H1 (cell line): Measurements from ENCODE around the gene RETREG1. TPM values are rescaled to one million over a fixed set of nuclear protein-coding genes. Genes with fewer than 3 reads are reported as not detected.
A peak's percentile ranks its signal among the peaks of the same experiment; 100 is the strongest.

ENCODE experiments used
- CTCF ChIA-PET: fragments of 300-600 bp; sonication (Branson Sonifier 250); formaldehyde crosslinking; loops from one replicate; lab custom pipeline; 2021; ENCODE audit not compliant: partially characterized antibody; lab: Charles Lee
- POLR2A ChIA-PET: fragments of 300-600 bp; sonication (Branson Sonifier 250); formaldehyde crosslinking; loops from one replicate; lab custom pipeline; 2021; ENCODE audit warnings: inconsistent platforms; ENCODE audit not compliant: partially characterized antibody; lab: Charles Lee
- DNase-seq, 2 experiments: peaks; one replicate each; pipeline versions ENCODE4 v3.0.0 to v3.0.0-alpha.2; 2010 to 2022; ENCODE audit warnings: low spot score in 2 of 2, low read depth in 1 of 2, mixed read lengths in 1 of 2
- FAIRE-seq: peaks from 2 replicates; lab custom pipeline; 2011; peaks lifted over from hg19 to GRCh38; lab: Jason Lieb, UNC
- H2AFZ ChIP-seq: 2 replicates; pipeline ENCODE4 v1.8.1; 2012; ENCODE audit warnings: low read length, inconsistent platforms
- H2AK5ac ChIP-seq: 2 replicates; pipeline ENCODE4 v1.6.1; 2013; ENCODE audit warnings: low read depth, low read length
- H2BK120ac ChIP-seq: replicated peaks from 2 replicates; pipeline ENCODE3; 2013; ENCODE audit warnings: low read depth, low read length, inconsistent platforms
- H2BK12ac ChIP-seq: 2 replicates; pipeline ENCODE4 v1.6.1; 2013; ENCODE audit warnings: low read depth, low read length
- H2BK15ac ChIP-seq: 2 replicates; pipeline ENCODE4 v1.6.1; 2013; ENCODE audit warnings: low read length
- H2BK20ac ChIP-seq: 2 replicates; pipeline ENCODE4 v1.6.1; 2013; ENCODE audit warnings: low read length
- H2BK5ac ChIP-seq: 2 replicates; pipeline ENCODE4 v1.6.1; 2013; ENCODE audit warnings: low read depth, low read length
- H3K14ac ChIP-seq: 2 replicates; pipeline ENCODE4 v1.6.1; 2013; ENCODE audit warnings: inconsistent platforms; ENCODE audit not compliant: insufficient read length
- H3K18ac ChIP-seq: 2 replicates; pipeline ENCODE4 v1.6.1; 2013; ENCODE audit warnings: low read length; ENCODE audit errors: extremely low read depth
- H3K23ac ChIP-seq: 2 replicates; pipeline ENCODE4 v1.6.1; 2013; ENCODE audit warnings: inconsistent platforms; ENCODE audit not compliant: insufficient read length
- H3K23me2 ChIP-seq: 2 replicates; pipeline ENCODE4 v1.6.1; 2013; ENCODE audit warnings: low read depth, low read length
- H3K27ac ChIP-seq: 2 replicates; pipeline ENCODE4 v1.6.1; 2011; ENCODE audit warnings: low read depth, low read length, inconsistent platforms
- H3K27me3 ChIP-seq, 4 experiments: replicated peaks in 1 of 4; 1 replicate in 1 of 4; 2 replicates in 3 of 4; pipeline versions ENCODE4 v1.6.1 to v1.8.1; 2011 to 2013; ENCODE audit warnings: low read length in 3 of 4, mild to moderate bottlenecking in 3 of 4, inconsistent platforms in 2 of 4, mixed read lengths in 2 of 4, moderate library complexity in 1 of 4; ENCODE audit not compliant: control insufficient read depth in 3 of 4, insufficient read depth in 3 of 4; ENCODE audit errors: extremely low read depth in 1 of 4
- H3K36me3 ChIP-seq, 4 experiments: 2 replicates each; pipeline versions ENCODE4 v1.6.1 to v1.8.1; 2011 to 2013; ENCODE audit warnings: mild to moderate bottlenecking in 4 of 4, low read length in 3 of 4, moderate library complexity in 2 of 4, control low read depth in 1 of 4, inconsistent platforms in 1 of 4; ENCODE audit not compliant: insufficient read depth in 4 of 4, control insufficient read depth in 2 of 4
- H3K4ac ChIP-seq: replicated peaks from 2 replicates; pipeline ENCODE3; 2013; ENCODE audit warnings: low read length, low read depth, mixed read lengths, inconsistent platforms; ENCODE audit not compliant: insufficient read length
- H3K4me1 ChIP-seq, 4 experiments: replicated peaks in 1 of 4; 1 replicate in 1 of 4; 2 replicates in 3 of 4; pipeline versions ENCODE4 v1.6.1 to v1.8.1; 2011 to 2013; ENCODE audit warnings: low read length in 3 of 4, inconsistent platforms in 2 of 4, mixed read lengths in 1 of 4; ENCODE audit not compliant: insufficient read depth in 4 of 4, control insufficient read depth in 3 of 4
- H3K4me2 ChIP-seq, 2 experiments: 2 replicates each; pipeline versions ENCODE4 v1.6.1 to v1.8.1; 2011 to 2013; ENCODE audit warnings: low read depth in 2 of 2, low read length in 2 of 2, control low read depth in 1 of 2, inconsistent platforms in 1 of 2, mild to moderate bottlenecking in 1 of 2; ENCODE audit not compliant: insufficient read depth in 1 of 2
- H3K4me3 ChIP-seq, 4 experiments: fragments of 200-600, 300-600 bp in 1 of 4; sonication (generic), shearing (Covaris generic), sonication (Bioruptor Twin) in 1 of 4; 2 replicates each; pipeline versions ENCODE4 v1.5.1 to v1.8.1; 2011 to 2016; ENCODE audit warnings: low read length in 4 of 4, low read depth in 3 of 4, control low read depth in 2 of 4, inconsistent platforms in 2 of 4, mild to moderate bottlenecking in 2 of 4, mixed read lengths in 1 of 4, moderate library complexity in 1 of 4; ENCODE audit not compliant: insufficient read depth in 2 of 4; ENCODE audit errors: extremely low read depth in 1 of 4
- H3K56ac ChIP-seq: replicated peaks from 2 replicates; pipeline ENCODE3; 2013; ENCODE audit warnings: low read depth, mild to moderate bottlenecking, mixed read lengths, low read length, inconsistent platforms; ENCODE audit not compliant: insufficient read length
- H3K79me1 ChIP-seq: 2 replicates; pipeline ENCODE4 v1.6.1; 2013; ENCODE audit warnings: low read depth, low read length, control low read depth
- H3K79me2 ChIP-seq, 2 experiments: 2 replicates each; pipeline versions ENCODE4 v1.6.1 to v1.8.1; 2012 to 2013; ENCODE audit warnings: low read length in 2 of 2, mild to moderate bottlenecking in 2 of 2, inconsistent platforms in 1 of 2; ENCODE audit not compliant: insufficient read depth in 2 of 2, control insufficient read depth in 1 of 2
- H3K9ac ChIP-seq, 4 experiments: replicated peaks in 1 of 4; 1 replicate in 1 of 4; 2 replicates in 3 of 4; pipeline versions ENCODE4 v1.6.1 to v1.8.1; 2011 to 2013; ENCODE audit warnings: low read depth in 3 of 4, low read length in 3 of 4, control low read depth in 2 of 4, mild to moderate bottlenecking in 2 of 4, moderate library complexity in 2 of 4, inconsistent platforms in 1 of 4; ENCODE audit errors: extremely low read depth in 1 of 4
- H3K9me3 ChIP-seq, 2 experiments: 2 replicates each; pipeline versions ENCODE4 v1.6.1 to v1.8.1; 2012 to 2013; ENCODE audit warnings: mild to moderate bottlenecking in 2 of 2, moderate library complexity in 2 of 2, control low read depth in 1 of 2, inconsistent platforms in 1 of 2, low read depth in 1 of 2, low read length in 1 of 2, mixed read lengths in 1 of 2; ENCODE audit not compliant: insufficient read depth in 2 of 2
- H4K20me1 ChIP-seq, 2 experiments: replicated peaks in 1 of 2; 2 replicates each; pipeline versions ENCODE3 to v1.8.1; 2011 to 2013; ENCODE audit warnings: inconsistent platforms in 2 of 2, low read length in 2 of 2, mild to moderate bottlenecking in 1 of 2; ENCODE audit not compliant: insufficient read depth in 2 of 2, control insufficient read depth in 1 of 2
- H4K5ac ChIP-seq: 2 replicates; pipeline ENCODE4 v1.6.1; 2013; ENCODE audit warnings: low read length, low read depth, mixed read lengths, inconsistent platforms; ENCODE audit not compliant: insufficient read length
- H4K8ac ChIP-seq: 2 replicates; pipeline ENCODE4 v1.8.0; 2013; ENCODE audit warnings: mild to moderate bottlenecking, moderate library complexity, low read length, inconsistent platforms; ENCODE audit not compliant: insufficient read depth; ENCODE audit errors: extremely low read depth
- H4K91ac ChIP-seq: replicated peaks from 2 replicates; pipeline ENCODE3; 2013; ENCODE audit warnings: low read length, mixed read lengths, inconsistent platforms; ENCODE audit not compliant: insufficient read length
- NANOG ChIP-seq: IDR thresholded peaks from 2 replicates; pipeline ENCODE4 v1.6.1; 2011; ENCODE audit warnings: low read length, low read depth, mild to moderate bottlenecking, inconsistent platforms; ENCODE audit not compliant: insufficient read depth, poor library complexity, severe bottlenecking
- WGBS, 2 experiments: shearing (Covaris generic) in 1 of 2; methylation state at CpG; one replicate each; pipeline versions ENCODE4 v1.1.6 to v1.1.7; 2013 to 2015; ENCODE audit warnings: low lambda C conversion rate in 2 of 2, mixed read lengths in 2 of 2, inconsistent platforms in 1 of 2, low coverage in 1 of 2, missing lambda C conversion rate in 1 of 2; ENCODE audit not compliant: insufficient replicate concordance in 2 of 2, insufficient coverage in 1 of 2, insufficient read length in 1 of 2; ENCODE audit errors: extremely low coverage in 1 of 2, missing lambda C conversion rate in 1 of 2; 5-methylcytosine and 5-hydroxymethylcytosine counted together
- polyA plus RNA-seq, 7 experiments: library from polyadenylated mRNA; depleted of rRNA in 3 of 7; stranded (reverse) in 5 of 7; unstranded in 2 of 7; fragments of >200 nt in 5 of 7; fragments of 200-250 nt in 2 of 7; gene quantifications; 1 replicate in 5 of 7; 2 replicates in 1 of 7; 4 replicates in 1 of 7; pipeline versions ENCODE4 v1.2.1 to v1.2.3, GENCODE V29; 2011 to 2013; ENCODE audit warnings: missing spikeins in 2 of 7, mixed read lengths in 2 of 7
- total RNA-seq: library from RNA; stranded (reverse); fragmentation: NEBNext Ultra II Directional; extraction: Animal tissue kit (Norgen Biotek cat#: 25700); gene quantifications from 2 replicates; pipeline ENCODE4 v1.2.1, GENCODE V29; 2021

RETREG1 gene
- total and polyA plus RNA-seq, 2 of the 8 experiments (the other 6 are each of a cell fraction or from before 2014, with no cell fraction given) = 0.62 to 1.9 TPM

DNA sequence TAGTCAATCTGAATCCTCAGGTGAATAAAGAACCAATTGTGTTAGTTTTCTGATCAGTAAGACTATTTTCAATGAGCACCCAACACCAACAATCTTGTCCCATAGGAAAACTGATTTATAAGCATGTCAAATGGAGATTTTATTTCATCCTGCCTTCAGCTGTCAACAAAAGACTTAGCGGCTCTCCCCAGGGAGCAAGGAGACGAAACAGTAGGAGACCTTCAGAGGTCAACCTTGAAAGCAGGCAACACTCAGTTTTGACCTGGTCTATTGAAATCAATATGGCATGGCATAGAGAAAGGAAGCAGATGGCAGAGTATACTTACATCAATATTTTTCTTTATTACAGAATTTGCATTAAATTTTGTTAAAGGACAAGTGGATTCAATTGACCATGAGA, 185.3 kb downstream of the RETREG1 start:
- no peaks in the 10 kb centered on the region for H4K20me1 ChIP-seq
- H2BK12ac ChIP-seq = no peak overlapping the region
- no peak overlapping the region for H3K27ac ChIP-seq
- H3K14ac ChIP-seq = no peak overlapping the region
- H3K4me1 ChIP-seq = peaks cover 1 to 11% (median 3%) of the 10 kb centered on the region in 4 experiments; a peak in 6 of 7 replicates
- H3K23me2 ChIP-seq = no peaks in the 10 kb centered on the region; the same call in 1 of the 2 replicates
- no peak overlapping the region for H3K18ac ChIP-seq
- H4K91ac ChIP-seq = no peak overlapping the region
- H3K23ac ChIP-seq = no peak overlapping the region
- no peak overlapping the region for H2BK20ac ChIP-seq
- peak overlapping the region in 1 of 4 experiments; percentile 5; a peak in 1 of 8 replicates for H3K4me3 ChIP-seq
- H3K4me2 ChIP-seq = peak overlapping the region in 1 of 2 experiments; percentile 18; a peak in 2 of 4 replicates
- H2AFZ ChIP-seq = no peak overlapping the region
- no peak overlapping the region for H4K5ac ChIP-seq
- H3K4ac ChIP-seq = no peak overlapping the region
- WGBS, 2 experiments = 60% methylated on average over 2 of the region's 2 CpGs; no CpG with 5 or more reads in 1 of the 2 experiments
- ChIA-PET POLR2A (no interaction called here), CTCF (interaction anchor here (2.3 kb wide), 1 partner anchor 25 kb away, joined by 8 read pairs; no protein-coding TSS in a partner anchor)
- no peaks in the 10 kb centered on the region; a peak in 1 of 8 replicates for H3K36me3 ChIP-seq
- DNase-seq = no peak
- no peaks in the 10 kb centered on the region for H3K79me1 ChIP-seq
- no peak overlapping the region for H3K9ac ChIP-seq
- no peak overlapping the region for H2BK15ac ChIP-seq
- H2BK120ac ChIP-seq = no peak overlapping the region
- no peaks in the 10 kb centered on the region for H3K27me3 ChIP-seq
- H3K79me2 ChIP-seq = no peaks in the 10 kb centered on the region
- H2BK5ac ChIP-seq = no peak overlapping the region
- H2AK5ac ChIP-seq = no peak overlapping the region
- no peak overlapping the region for H4K8ac ChIP-seq
- no peak overlapping the region for H3K56ac ChIP-seq
- peaks cover 0 to 5% of the 10 kb centered on the region in 2 experiments; a peak in 1 of 4 replicates for H3K9me3 ChIP-seq
- FAIRE-seq = no peak
- no peak for TF ChIP-seq NANOG
